ENCODE measurements around the gene RFLNA.

The RFLNA gene

GRCh38 chr12:124358572-124358971 lies 63.7 kb downstream of the RFLNA start:
- DNase-seq (ENCODE audit: low read depth in 2 of 2), result no peak

DNA sequence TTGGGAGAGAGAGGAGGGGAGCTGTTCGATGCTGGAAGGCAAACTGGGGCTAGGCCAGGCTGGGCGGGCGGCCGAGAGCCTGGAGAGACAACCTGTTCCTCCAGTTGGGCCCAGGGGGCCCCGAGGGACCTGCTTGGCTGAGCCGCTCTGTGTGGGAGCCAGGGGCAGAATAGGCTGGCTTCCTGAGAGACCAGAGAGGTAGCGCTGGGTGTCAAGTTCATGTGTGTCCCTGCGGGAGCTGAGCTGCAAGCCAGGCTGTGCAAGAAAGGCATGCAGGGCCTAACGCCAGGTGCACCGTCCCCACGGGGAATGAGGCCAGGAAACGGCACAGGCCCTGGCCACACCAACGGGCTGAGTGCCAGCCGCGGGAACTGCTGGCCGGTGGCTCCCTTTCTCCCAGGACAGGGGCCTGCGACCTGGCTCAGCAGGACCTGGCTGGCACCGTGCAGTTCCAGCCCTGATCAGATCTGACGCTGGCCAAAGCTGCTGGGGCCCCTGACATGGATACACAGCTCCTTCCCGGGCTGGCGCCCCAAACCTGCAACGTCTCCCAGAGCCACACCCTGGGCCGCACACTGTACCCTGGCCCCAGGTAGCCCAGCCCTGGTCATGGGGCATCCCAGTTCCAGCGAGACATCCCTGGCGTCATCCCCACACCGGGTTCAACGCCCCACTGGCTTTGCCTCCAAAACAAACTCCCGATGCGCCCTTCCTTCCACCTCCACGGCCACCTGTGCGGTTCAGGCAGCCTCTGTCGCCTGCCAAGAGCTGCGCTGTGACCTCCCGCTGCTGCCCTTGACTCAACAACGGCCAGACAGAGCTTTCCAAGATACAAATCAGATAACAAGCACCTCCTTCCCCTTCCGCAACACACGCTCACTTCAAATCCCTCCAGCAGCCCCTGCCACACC lies 65.0 kb downstream of the RFLNA start:
- DNase-seq (ENCODE audit: low read depth in 2 of 2), result no peak

- no peak for DNase-seq (ENCODE audit: low read depth in 2 of 2)
Measured at GRCh38 chr12:124361074-124361970, 66.4 kb downstream of the RFLNA start.

GRCh38 chr12:124361996-124362395 lies 67.1 kb downstream of the RFLNA start:
- DNase-seq (ENCODE audit: low read depth in 2 of 2), result no peak

DNA sequence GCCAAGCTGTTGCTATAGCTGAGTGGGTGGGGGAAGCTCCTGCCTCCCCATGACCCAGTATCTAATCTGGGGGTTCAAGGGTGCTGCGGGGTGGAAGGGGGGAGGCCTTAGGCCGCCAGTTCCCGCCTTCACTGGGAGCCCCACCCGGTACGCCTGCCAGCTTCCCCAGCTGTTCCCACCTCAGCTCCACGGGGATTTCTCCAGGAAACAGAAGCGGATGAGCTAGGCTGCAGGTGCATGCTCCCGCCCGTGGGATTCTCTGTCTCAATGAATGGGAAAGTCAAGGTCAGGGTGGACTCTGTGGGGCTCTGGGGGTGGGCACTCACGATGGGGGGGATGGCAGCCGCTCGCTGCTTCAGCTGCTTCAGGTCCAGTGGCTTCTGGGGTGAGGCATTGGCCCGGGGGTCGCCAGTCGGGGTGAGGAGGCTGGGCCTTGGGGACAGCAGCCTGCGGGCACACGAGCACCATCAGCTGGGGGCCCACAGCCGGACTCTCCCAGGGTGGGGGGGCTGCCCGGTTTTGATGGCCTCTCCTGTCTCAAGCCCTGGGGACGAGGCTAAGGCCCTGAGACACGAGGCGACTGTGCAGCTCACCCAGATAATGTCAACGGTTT lies 68.6 kb downstream of the RFLNA start:
- no peak for DNase-seq (ENCODE audit: low read depth in 2 of 2)

- no peak for DNase-seq (ENCODE audit: low read depth in 2 of 2)
Measured at GRCh38 chr12:124364543-124364942, 69.7 kb downstream of the RFLNA start.
